ENCODE results near the gene FRMD8. TPM values are rescaled to one million over a fixed set of nuclear protein-coding genes. Genes with fewer than 3 reads are reported as not detected.
"Not testable (repeated sequence)": the region's sequence is repeated elsewhere in the genome, so short reads cannot be mapped to it uniquely, and the experiment has no call there.

Gene FRMD8
- total RNA-seq, 1 donor from 2014 or later, result 39.7 TPM

- H3K4me1 Mint-ChIP-seq (ENCODE audit: low read depth), result peaks cover 24% of the 10 kb centered on the region
- DNase-seq (ENCODE audit: low spot score), result no peak
- no peaks in the 10 kb centered on the region for H3K9me3 Mint-ChIP-seq
- H3K27me3 Mint-ChIP-seq (ENCODE audit: low read depth), result no peaks in the 10 kb centered on the region
- H3K36me3 Mint-ChIP-seq (ENCODE audit: low read depth), result peaks cover 34% of the 10 kb centered on the region
- intact Hi-C loops (cut with micrococcal nuclease), result no loop called here
- no peak overlapping the region for H3K4me3 Mint-ChIP-seq (ENCODE audit: low read depth)
- peak overlapping the region; percentile 35 for H3K27ac Mint-ChIP-seq
Measured at GRCh38 chr11:65445101-65445603, 58.7 kb downstream of the FRMD8 start.

GRCh38 chr11:65445604-65446445 is 59.4 kb downstream of the FRMD8 start:
- Mint-ChIP-seq H3K27me3 (ENCODE audit: low read depth) (no peaks in the 10 kb centered on the region), H3K9me3 (no peaks in the 10 kb centered on the region), H3K27ac (no peak overlapping the region), H3K4me3 (ENCODE audit: low read depth) (no peak overlapping the region), H3K4me1 (ENCODE audit: low read depth) (peaks cover 21% of the 10 kb centered on the region), H3K36me3 (ENCODE audit: low read depth) (peaks cover 29% of the 10 kb centered on the region)
- intact Hi-C loops (cut with micrococcal nuclease), result no loop called here
- no peak for DNase-seq (ENCODE audit: low spot score)

GRCh38 chr11:65446446-65447277 is 60.2 kb downstream of the FRMD8 start:
- Mint-ChIP-seq H3K9me3 (no peaks in the 10 kb centered on the region), H3K4me1 (ENCODE audit: low read depth) (peaks cover 15% of the 10 kb centered on the region), H3K4me3 (ENCODE audit: low read depth) (no peak overlapping the region), H3K27ac (no peak overlapping the region), H3K27me3 (ENCODE audit: low read depth) (no peaks in the 10 kb centered on the region), H3K36me3 (ENCODE audit: low read depth) (peaks cover 23% of the 10 kb centered on the region)
- no peak for DNase-seq (ENCODE audit: low spot score)
- intact Hi-C loops (cut with micrococcal nuclease), result no loop called here

GRCh38 chr11:65448074-65448417 is 61.6 kb downstream of the FRMD8 start:
- intact Hi-C loops (cut with micrococcal nuclease), result no loop called here
- Mint-ChIP-seq H3K36me3 (ENCODE audit: low read depth) (peaks cover 14% of the 10 kb centered on the region), H3K4me1 (ENCODE audit: low read depth) (peaks cover 7% of the 10 kb centered on the region), H3K27ac (no peak overlapping the region), H3K9me3 (no peaks in the 10 kb centered on the region), H3K4me3 (ENCODE audit: low read depth) (no peak overlapping the region), H3K27me3 (ENCODE audit: low read depth) (no peaks in the 10 kb centered on the region)
- DNase-seq (ENCODE audit: low spot score), result no peak

GRCh38 chr11:65448418-65449105 is 62.1 kb downstream of the FRMD8 start:
- intact Hi-C loops (cut with micrococcal nuclease), result no loop called here
- Mint-ChIP-seq H3K4me3 (ENCODE audit: low read depth) (no peak overlapping the region), H3K27ac (no peak overlapping the region), H3K4me1 (ENCODE audit: low read depth) (peaks cover 6% of the 10 kb centered on the region), H3K9me3 (no peaks in the 10 kb centered on the region), H3K27me3 (ENCODE audit: low read depth) (no peaks in the 10 kb centered on the region), H3K36me3 (ENCODE audit: low read depth) (peaks cover 11% of the 10 kb centered on the region)
- no peak for DNase-seq (ENCODE audit: low spot score)

- H3K9me3 Mint-ChIP-seq; H3K27me3 Mint-ChIP-seq (ENCODE audit: low read depth); H3K27ac Mint-ChIP-seq; DNase-seq (ENCODE audit: low spot score); intact Hi-C loops (cut with micrococcal nuclease); H3K4me3 Mint-ChIP-seq (ENCODE audit: low read depth): not testable (repeated sequence)
- H3K4me1 Mint-ChIP-seq (ENCODE audit: low read depth), result peaks cover 15% of the 10 kb centered on the region
- H3K36me3 Mint-ChIP-seq (ENCODE audit: low read depth), result peaks cover 11% of the 10 kb centered on the region
Measured at GRCh38 chr11:65451301-65451700, 64.9 kb downstream of the FRMD8 start.

GRCh38 chr11:65452259-65452658 is 65.8 kb downstream of the FRMD8 start:
- H3K9me3 Mint-ChIP-seq; DNase-seq (ENCODE audit: low spot score); H3K27me3 Mint-ChIP-seq (ENCODE audit: low read depth); intact Hi-C loops (cut with micrococcal nuclease); H3K27ac Mint-ChIP-seq; H3K4me3 Mint-ChIP-seq (ENCODE audit: low read depth): not testable (repeated sequence)
- H3K36me3 Mint-ChIP-seq (ENCODE audit: low read depth), result peaks cover 16% of the 10 kb centered on the region
- H3K4me1 Mint-ChIP-seq (ENCODE audit: low read depth), result peaks cover 21% of the 10 kb centered on the region

GRCh38 chr11:65452806-65453490 is 66.5 kb downstream of the FRMD8 start:
- intact Hi-C loops (cut with micrococcal nuclease), result no loop called here
- no peak for DNase-seq (ENCODE audit: low spot score)
- no peak overlapping the region for H3K27ac Mint-ChIP-seq
- H3K4me3 Mint-ChIP-seq (ENCODE audit: low read depth), result peak overlapping the region; percentile 26
- no peaks in the 10 kb centered on the region for H3K9me3 Mint-ChIP-seq
- H3K27me3 Mint-ChIP-seq (ENCODE audit: low read depth), result no peaks in the 10 kb centered on the region
- peaks cover 19% of the 10 kb centered on the region for H3K36me3 Mint-ChIP-seq (ENCODE audit: low read depth)
- H3K4me1 Mint-ChIP-seq (ENCODE audit: low read depth), result peaks cover 22% of the 10 kb centered on the region

GRCh38 chr11:65454311-65454695 is 67.9 kb downstream of the FRMD8 start:
- peaks cover 19% of the 10 kb centered on the region for H3K4me1 Mint-ChIP-seq (ENCODE audit: low read depth)
- H3K9me3 Mint-ChIP-seq, result no peaks in the 10 kb centered on the region
- peak overlapping the region; percentile 96 for H3K4me3 Mint-ChIP-seq (ENCODE audit: low read depth)
- H3K27me3 Mint-ChIP-seq (ENCODE audit: low read depth), result no peaks in the 10 kb centered on the region
- no peak for DNase-seq (ENCODE audit: low spot score)
- peaks cover 20% of the 10 kb centered on the region for H3K36me3 Mint-ChIP-seq (ENCODE audit: low read depth)
- no peak overlapping the region for H3K27ac Mint-ChIP-seq
- intact Hi-C loops (cut with micrococcal nuclease), result no loop called here

GRCh38 chr11:65454696-65455456 is 68.4 kb downstream of the FRMD8 start:
- H3K4me1 Mint-ChIP-seq (ENCODE audit: low read depth), result peaks cover 23% of the 10 kb centered on the region
- intact Hi-C loops (cut with micrococcal nuclease), result no loop called here
- peak overlapping the region; percentile 91 for H3K27ac Mint-ChIP-seq
- peaks cover 24% of the 10 kb centered on the region for H3K36me3 Mint-ChIP-seq (ENCODE audit: low read depth)
- H3K9me3 Mint-ChIP-seq, result no peaks in the 10 kb centered on the region
- DNase-seq (ENCODE audit: low spot score), result peak; percentile 79
- H3K4me3 Mint-ChIP-seq (ENCODE audit: low read depth), result peak overlapping the region; percentile 96
- no peaks in the 10 kb centered on the region for H3K27me3 Mint-ChIP-seq (ENCODE audit: low read depth)

GRCh38 chr11:65456418-65456817 is 70.0 kb downstream of the FRMD8 start:
- no peaks in the 10 kb centered on the region for H3K27me3 Mint-ChIP-seq (ENCODE audit: low read depth)
- H3K4me1 Mint-ChIP-seq (ENCODE audit: low read depth), result peaks cover 23% of the 10 kb centered on the region
- H3K36me3 Mint-ChIP-seq (ENCODE audit: low read depth), result peaks cover 24% of the 10 kb centered on the region
- no peak for DNase-seq (ENCODE audit: low spot score)
- intact Hi-C loops (cut with micrococcal nuclease), result no loop called here
- H3K9me3 Mint-ChIP-seq, result no peaks in the 10 kb centered on the region
- H3K27ac Mint-ChIP-seq, result peak overlapping the region; percentile 27
- peak overlapping the region; percentile 53 for H3K4me3 Mint-ChIP-seq (ENCODE audit: low read depth)

- Mint-ChIP-seq H3K9me3 (no peaks in the 10 kb centered on the region), H3K27ac (no peak overlapping the region), H3K4me3 (ENCODE audit: low read depth) (no peak overlapping the region), H3K27me3 (ENCODE audit: low read depth) (no peaks in the 10 kb centered on the region), H3K4me1 (ENCODE audit: low read depth) (peaks cover 21% of the 10 kb centered on the region), H3K36me3 (ENCODE audit: low read depth) (peaks cover 24% of the 10 kb centered on the region)
- intact Hi-C loops (cut with micrococcal nuclease), result no loop called here
- DNase-seq (ENCODE audit: low spot score), result no peak
Measured at GRCh38 chr11:65459552-65459951, 73.1 kb downstream of the FRMD8 start.

All from activated T-helper 2 cell treated with anti-CD3 and anti-CD28 coated beads, Interferon-gamma antibody, Interleukin-2, Interleukin-4, amounts not matched to agents 10 μg/mL and 5 μg/mL and 100 μg/mL, durations not matched to agents 14 hours and 24 hours and 36 hours (primary cell).